Ishikawa (cell line): Measurements from ENCODE around the gene GTSE1.

ENCODE experiments used
- EGR1 ChIP-seq: IDR thresholded peaks from 2 replicates; pipeline ENCODE4 v1.6.1; 2012
- EP300 ChIP-seq: IDR thresholded peaks from 2 replicates; pipeline ENCODE4 v1.6.1; 2012; ENCODE audit warnings: borderline replicate concordance
- MAX ChIP-seq: IDR thresholded peaks from 2 replicates; pipeline ENCODE4 v1.6.1; 2012
- TAF1 ChIP-seq: IDR thresholded peaks from 2 replicates; pipeline ENCODE4 v1.6.1; 2012; ENCODE audit warnings: low read depth, mild to moderate bottlenecking
- YY1 ChIP-seq: IDR thresholded peaks from 2 replicates; pipeline ENCODE4 v1.6.1; 2012; ENCODE audit warnings: low read depth
- TF ChIP-seq, protein P1 (sequence below): IDR thresholded peaks from 2 replicates; pipeline ENCODE4 v1.6.1; 2012; ENCODE audit warnings: low read depth, mild to moderate bottlenecking

- no peak for TF ChIP-seq EP300
- TF ChIP-seq, protein P1, sequence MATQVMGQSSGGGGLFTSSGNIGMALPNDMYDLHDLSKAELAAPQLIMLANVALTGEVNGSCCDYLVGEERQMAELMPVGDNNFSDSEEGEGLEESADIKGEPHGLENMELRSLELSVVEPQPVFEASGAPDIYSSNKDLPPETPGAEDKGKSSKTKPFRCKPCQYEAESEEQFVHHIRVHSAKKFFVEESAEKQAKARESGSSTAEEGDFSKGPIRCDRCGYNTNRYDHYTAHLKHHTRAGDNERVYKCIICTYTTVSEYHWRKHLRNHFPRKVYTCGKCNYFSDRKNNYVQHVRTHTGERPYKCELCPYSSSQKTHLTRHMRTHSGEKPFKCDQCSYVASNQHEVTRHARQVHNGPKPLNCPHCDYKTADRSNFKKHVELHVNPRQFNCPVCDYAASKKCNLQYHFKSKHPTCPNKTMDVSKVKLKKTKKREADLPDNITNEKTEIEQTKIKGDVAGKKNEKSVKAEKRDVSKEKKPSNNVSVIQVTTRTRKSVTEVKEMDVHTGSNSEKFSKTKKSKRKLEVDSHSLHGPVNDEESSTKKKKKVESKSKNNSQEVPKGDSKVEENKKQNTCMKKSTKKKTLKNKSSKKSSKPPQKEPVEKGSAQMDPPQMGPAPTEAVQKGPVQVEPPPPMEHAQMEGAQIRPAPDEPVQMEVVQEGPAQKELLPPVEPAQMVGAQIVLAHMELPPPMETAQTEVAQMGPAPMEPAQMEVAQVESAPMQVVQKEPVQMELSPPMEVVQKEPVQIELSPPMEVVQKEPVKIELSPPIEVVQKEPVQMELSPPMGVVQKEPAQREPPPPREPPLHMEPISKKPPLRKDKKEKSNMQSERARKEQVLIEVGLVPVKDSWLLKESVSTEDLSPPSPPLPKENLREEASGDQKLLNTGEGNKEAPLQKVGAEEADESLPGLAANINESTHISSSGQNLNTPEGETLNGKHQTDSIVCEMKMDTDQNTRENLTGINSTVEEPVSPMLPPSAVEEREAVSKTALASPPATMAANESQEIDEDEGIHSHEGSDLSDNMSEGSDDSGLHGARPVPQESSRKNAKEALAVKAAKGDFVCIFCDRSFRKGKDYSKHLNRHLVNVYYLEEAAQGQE, result no peak
- no peak for TF ChIP-seq TAF1
- TF ChIP-seq MAX, result no peak
- no peak for TF ChIP-seq YY1
- no peak for TF ChIP-seq EGR1
Measured at GRCh38 chr22:46290843-46291785, 5.6 kb upstream of the GTSE1 start.
